ENCODE measurements around the gene JMY. TPM values are rescaled to one million over a fixed set of nuclear protein-coding genes. Genes with fewer than 3 reads are reported as not detected.

Gene JMY
- total RNA-seq, 2 experiments from 2014 or later: 6.1 to 6.3 TPM

- peak overlapping the region; percentile 83 for H3K27ac Mint-ChIP-seq
- peaks cover 9% of the 10 kb centered on the region for H3K36me3 Mint-ChIP-seq (ENCODE audit: low read depth)
- peak; percentile 18 for ATAC-seq
These were observed 535 bp downstream of the JMY start for GRCh38 chr5:79236362-79236969.

GRCh38 chr5:79236970-79237739 is 1.2 kb downstream of the JMY start:
- Mint-ChIP-seq H3K4me1 (ENCODE audit: low read depth) (peaks cover 33% of the 10 kb centered on the region), H3K36me3 (ENCODE audit: low read depth) (peaks cover 9% of the 10 kb centered on the region), H3K4me3 (peak overlapping the region; percentile 98), H3K9me3 (peaks cover 1% of the 10 kb centered on the region), H3K27me3 (no peaks in the 10 kb centered on the region), H3K27ac (peak overlapping the region; percentile 83)
- ChIA-PET POLR2A (interaction anchor here (0.6 to 1.9 kb wide), 8 partner anchors 11 to 253 kb away, joined by 3 to 6 read pairs (median 3); no protein-coding TSS in a partner anchor), CTCF (interaction anchor here (0.9 to 1.5 kb wide), 4 partner anchors 12 to 227 kb away, joined by 3 to 5 read pairs (median 4); no protein-coding TSS in a partner anchor)
- intact Hi-C loops (cut with micrococcal nuclease): no loop called here
- ATAC-seq: peak; percentile 35
- DNase-seq: peak; percentile 58
- no peak for TF ChIP-seq CTCF (IDR thresholded peaks at IDR 0.05)

More at GRCh38 chr5:79236362-79236969, 535 bp downstream of the JMY start:
- DNase-seq: peak; percentile 37
- no peak for TF ChIP-seq CTCF (IDR thresholded peaks at IDR 0.05)
- no peaks in the 10 kb centered on the region for H3K27me3 Mint-ChIP-seq
- POLR2A ChIA-PET: interaction anchor here (0.9 to 1.9 kb wide), 4 partner anchors 13 to 252 kb away, joined by 3 to 4 read pairs (median 4); no protein-coding TSS in a partner anchor
- H3K9me3 Mint-ChIP-seq: peaks cover 1% of the 10 kb centered on the region
- H3K4me1 Mint-ChIP-seq (ENCODE audit: low read depth): peaks cover 26% of the 10 kb centered on the region
- CTCF ChIA-PET: interaction anchor here (0.9 to 1.0 kb wide), 3 partner anchors 13 to 228 kb away, joined by 3 to 5 read pairs (median 3); no protein-coding TSS in a partner anchor
- peak overlapping the region; percentile 98 for H3K4me3 Mint-ChIP-seq
- intact Hi-C loops (cut with micrococcal nuclease): no loop called here

- peaks cover 41% of the 10 kb centered on the region for H3K4me1 Mint-ChIP-seq (ENCODE audit: low read depth)
- ChIA-PET POLR2A (interaction anchor here (0.6 to 1.6 kb wide), 6 partner anchors 10 to 47 kb away, joined by 3 to 6 read pairs (median 3); no protein-coding TSS in a partner anchor), CTCF (interaction anchor here (1.5 kb wide), 1 partner anchor 13 kb away, joined by 5 read pairs; no protein-coding TSS in a partner anchor)
- H3K27ac Mint-ChIP-seq: peak overlapping the region; percentile 83
- DNase-seq (no peak), ATAC-seq (peak; percentile 13)
- peaks cover 9% of the 10 kb centered on the region for H3K36me3 Mint-ChIP-seq (ENCODE audit: low read depth)
- TF ChIP-seq CTCF (IDR thresholded peaks at IDR 0.05): no peak
- H3K27me3 Mint-ChIP-seq: no peaks in the 10 kb centered on the region
- intact Hi-C loops (cut with micrococcal nuclease): no loop called here
- peak overlapping the region; percentile 98 for H3K4me3 Mint-ChIP-seq
- peaks cover 1% of the 10 kb centered on the region for H3K9me3 Mint-ChIP-seq
These were observed 2.0 kb downstream of the JMY start for GRCh38 chr5:79237740-79238560.

GRCh38 chr5:79240561-79240960 is 4.6 kb downstream of the JMY start:
- peaks cover 61% of the 10 kb centered on the region for H3K4me1 Mint-ChIP-seq (ENCODE audit: low read depth)

More at GRCh38 chr5:79240561-79240960, 4.6 kb downstream of the JMY start:
- TF ChIP-seq CTCF (IDR thresholded peaks at IDR 0.05): no peak
- Mint-ChIP-seq H3K9me3 (peaks cover 1% of the 10 kb centered on the region), H3K4me3 (peak overlapping the region; percentile 52), H3K27ac (no peak overlapping the region), H3K27me3 (no peaks in the 10 kb centered on the region), H3K36me3 (ENCODE audit: low read depth) (peaks cover 7% of the 10 kb centered on the region)
- DNase-seq (no peak), ATAC-seq (no peak)
- ChIA-PET POLR2A (no interaction called here), CTCF (interaction anchor here (0.6 kb wide), 1 partner anchor 36 kb away, joined by 3 read pairs; no protein-coding TSS in a partner anchor)
- intact Hi-C loops (cut with micrococcal nuclease): no loop called here

Data from activated CD8-positive, alpha-beta T cell treated with anti-CD3 and anti-CD28 coated beads for 36 hours (primary cell).